Upper lobe of right lung (tissue), 1 donor: ENCODE results near the gene RTRAF. TPM values are rescaled to one million over a fixed set of nuclear protein-coding genes. Genes with fewer than 3 reads are reported as not detected.

Source experiments
- ATAC-seq: fragments of 200-7000 bp; cut with Tn5 transposase; one replicate; pipeline ENCODE4 v1.9.1; 2020; ENCODE audit warnings: mild to moderate bottlenecking, moderate library complexity
- DNase-seq: peaks from one replicate; pipeline ENCODE4 v3.0.0-alpha.2; 2020
- H3K27ac ChIP-seq: fragments of 200-600 bp; one replicate; pipeline ENCODE4 v1.8.0; 2022
- H3K27me3 ChIP-seq: fragments of 200-600 bp; one replicate; pipeline ENCODE4 v1.8.0; 2022; ENCODE audit warnings: mild to moderate bottlenecking
- H3K36me3 ChIP-seq: fragments of 200-600 bp; one replicate; pipeline ENCODE4 v1.8.0; 2022
- H3K4me1 ChIP-seq: fragments of 200-600 bp; one replicate; pipeline ENCODE4 v1.8.0; 2022
- H3K4me3 ChIP-seq: fragments of 200-600 bp; one replicate; pipeline ENCODE4 v1.8.0; 2022; ENCODE audit warnings: mild to moderate bottlenecking
- H3K9me3 ChIP-seq: fragments of 200-600 bp; one replicate; pipeline ENCODE4 v1.8.0; 2022
- CTCF ChIP-seq: fragments of 200-600 bp; IDR thresholded peaks from one replicate; pipeline ENCODE4 v1.8.0; 2022; ENCODE audit warnings: antibody characterized with exemption
- intact Hi-C: fragments of 100-400 bp; cut with DNase I; formaldehyde crosslinking; loops from one replicate; pipeline ENCODE4 v1.11.0; 2022
- total RNA-seq: library from RNA; stranded (reverse); fragmentation: NEBNext Ultra II Directional; extraction: Animal tissue kit (Norgen Biotek cat#: 25700); gene quantifications from one replicate; pipeline ENCODE4 v1.2.1, GENCODE V29; 2021
- donor health status: DM: no; HTN: yes; CAD: no; lungs with severe emphysema.

RTRAF gene
- total RNA-seq, 1 donor from 2014 or later, result 104 TPM

- DNase-seq, result no peak
- no peak overlapping the region for H3K27ac ChIP-seq
- no peaks in the 10 kb centered on the region for H3K4me1 ChIP-seq
- intact Hi-C loops, result no loop called here
- no peaks in the 10 kb centered on the region for H3K27me3 ChIP-seq
- H3K4me3 ChIP-seq, result no peak overlapping the region
- H3K36me3 ChIP-seq, result no peaks in the 10 kb centered on the region
- no peak for ATAC-seq
- H3K9me3 ChIP-seq, result no peaks in the 10 kb centered on the region
- no peak for TF ChIP-seq CTCF
These were observed 43.8 kb downstream of the RTRAF start for GRCh38 chr14:52033101-52033642.

- no peak for TF ChIP-seq CTCF
- Histone ChIP-seq H3K4me1 (peaks cover 9% of the 10 kb centered on the region), H3K36me3 (peaks cover 7% of the 10 kb centered on the region), H3K27ac (no peak overlapping the region), H3K9me3 (no peaks in the 10 kb centered on the region), H3K4me3 (no peak overlapping the region), H3K27me3 (no peaks in the 10 kb centered on the region)
- no peak for ATAC-seq
- intact Hi-C loops, result no loop called here
- DNase-seq, result no peak
These were observed 49.9 kb downstream of the RTRAF start for GRCh38 chr14:52039124-52039815.

GRCh38 chr14:52040598-52040997 is 51.3 kb downstream of the RTRAF start:
- H3K27ac ChIP-seq, result no peak overlapping the region
- H3K4me1 ChIP-seq, result peaks cover 9% of the 10 kb centered on the region
- peaks cover 7% of the 10 kb centered on the region for H3K36me3 ChIP-seq
- no peaks in the 10 kb centered on the region for H3K9me3 ChIP-seq
- TF ChIP-seq CTCF, result no peak
- DNase-seq, result no peak
- intact Hi-C loops, result no loop called here
- H3K4me3 ChIP-seq, result no peak overlapping the region
- no peaks in the 10 kb centered on the region for H3K27me3 ChIP-seq
- ATAC-seq, result no peak

GRCh38 chr14:52042371-52043289 is 53.3 kb downstream of the RTRAF start:
- Histone ChIP-seq H3K4me3 (no peak overlapping the region), H3K27ac (no peak overlapping the region), H3K9me3 (no peaks in the 10 kb centered on the region), H3K36me3 (peaks cover 7% of the 10 kb centered on the region), H3K27me3 (no peaks in the 10 kb centered on the region), H3K4me1 (peaks cover 9% of the 10 kb centered on the region)
- intact Hi-C loops, result no loop called here
- no peak for TF ChIP-seq CTCF
- ATAC-seq, result no peak
- DNase-seq, result no peak

- H3K27ac ChIP-seq, result no peak overlapping the region
- H3K27me3 ChIP-seq, result no peaks in the 10 kb centered on the region
- no peaks in the 10 kb centered on the region for H3K9me3 ChIP-seq
- intact Hi-C loops, result no loop called here
- H3K36me3 ChIP-seq, result peaks cover 7% of the 10 kb centered on the region
- DNase-seq (no peak), ATAC-seq (peak; percentile 60)
- H3K4me1 ChIP-seq, result peaks cover 9% of the 10 kb centered on the region
- peak; percentile 47 for TF ChIP-seq CTCF
- H3K4me3 ChIP-seq, result no peak overlapping the region
These were observed 54.3 kb downstream of the RTRAF start for GRCh38 chr14:52043690-52044089.
